A549 (cell line): ENCODE measurements around the gene MBNL3. TPM values are rescaled to one million over a fixed set of nuclear protein-coding genes. Genes with fewer than 3 reads are reported as not detected.
"Not testable (repeated sequence)": the region's sequence is repeated elsewhere in the genome, so short reads cannot be mapped to it uniquely, and the experiment has no call there.

Experiments
- ATAC-seq, 2 experiments: fragments of 200-7000 bp in 1 of 2; fragments of >200 bp in 1 of 2; cut with Nextera tagmentation in 1 of 2; cut with Tn5 transposase in 1 of 2; 3 replicates each; pipeline versions ENCODE4 v1.8.0 to v1.9.1; 2018 to 2020; ENCODE audit warnings: mild to moderate bottlenecking in 1 of 2, moderate library complexity in 1 of 2
- CTCF ChIA-PET: fragments of 300-600 bp; sonication (Branson Sonifier 250); formaldehyde crosslinking; extraction: SDS; loops from one replicate; lab custom pipeline; 2021; ENCODE audit warnings: antibody characterized with exemption, inconsistent platforms; lab: Yijun Ruan, JAX
- POLR2A ChIA-PET: fragments of 350-600 bp; formaldehyde crosslinking; extraction: SDS; loops from one replicate; lab custom pipeline; 2021; ENCODE audit warnings: antibody characterized with exemption, inconsistent platforms; lab: Yijun Ruan, JAX
- DNase-seq, 2 experiments: peaks; one replicate each; pipeline versions ENCODE4 v3.0.0 to v3.0.0-alpha.2; 2011 to 2016; ENCODE audit warnings: low read depth in 1 of 2, low spot score in 1 of 2
- FAIRE-seq: peaks from 2 replicates; lab custom pipeline; 2011; peaks lifted over from hg19 to GRCh38; lab: Jason Lieb, UNC
- H3K27ac ChIP-seq, 2 experiments: fragments of >200 bp; sonication (Bioruptor Twin); formaldehyde crosslinking; 3 replicates each; pipeline ENCODE4 v1.5.1; 2016 to 2017
- H3K4me1 ChIP-seq: fragments of >200 bp; sonication (Bioruptor Twin); formaldehyde crosslinking; 3 replicates; pipeline ENCODE4 v1.6.1; 2016
- H3K4me2 ChIP-seq: fragments of >200 bp; sonication (Bioruptor Twin); formaldehyde crosslinking; 3 replicates; pipeline ENCODE4 v1.6.1; 2016
- H3K4me3 ChIP-seq: fragments of >200 bp; sonication (Bioruptor Twin); formaldehyde crosslinking; 3 replicates; pipeline ENCODE4 v1.5.1; 2016
- H3K9me3 ChIP-seq: fragments of >200 bp; sonication (Bioruptor Twin); formaldehyde crosslinking; 3 replicates; pipeline ENCODE4 v1.6.1; 2016
- CBX2 ChIP-seq: fragments of 200-600 bp; sonication (generic); IDR thresholded peaks from 2 replicates; pipeline ENCODE4 v1.6.1; 2016; ENCODE audit warnings: low read depth, mild to moderate bottlenecking, borderline replicate concordance
- CHD2 ChIP-seq: fragments of 150-350 bp; IDR thresholded peaks from 2 replicates; pipeline ENCODE4 v1.6.1; 2014; ENCODE audit warnings: low read length; ENCODE audit not compliant: partially characterized antibody
- CTCF ChIP-seq: fragments of >200 bp; sonication (Bioruptor Twin); formaldehyde crosslinking; IDR thresholded peaks from 3 replicates; pipeline ENCODE4 v1.5.1; 2016
- EHMT2 ChIP-seq: fragments of 200-600 bp; sonication (generic); IDR thresholded peaks from 2 replicates; pipeline ENCODE4 v1.6.1; 2016; ENCODE audit warnings: antibody characterized with exemption, low read depth, mild to moderate bottlenecking, moderate library complexity
- ESRRA ChIP-seq: fragments of 150-350 bp; IDR thresholded peaks from 2 replicates; pipeline ENCODE4 v1.6.1; 2014; ENCODE audit warnings: mild to moderate bottlenecking, low read length, borderline replicate concordance
- FOSL2 ChIP-seq, 2 experiments: fragments of 450-650 bp in 1 of 2; fragments of >200 bp in 1 of 2; sonication (Bioruptor Twin) in 1 of 2; formaldehyde crosslinking; IDR thresholded peaks; 2 replicates each; pipeline versions ENCODE4 v1.5.0 to v1.6.1; 2016 to 2020; ENCODE audit warnings: mild to moderate bottlenecking in 1 of 2, moderate library complexity in 1 of 2
- FOXS1 ChIP-seq: fragments of 250-450 bp; sonication (Bioruptor Pico); IDR thresholded peaks from 2 replicates; pipeline ENCODE4 v1.5.0; 2020; ENCODE audit warnings: mild to moderate bottlenecking, moderate library complexity
- HDAC2 ChIP-seq: fragments of 200-600 bp; sonication (generic); IDR thresholded peaks from 2 replicates; pipeline ENCODE4 v1.6.1; 2016
- HES2 ChIP-seq: fragments of >200 bp; sonication (Bioruptor Twin); formaldehyde crosslinking; IDR thresholded peaks from 2 replicates; pipeline ENCODE4 v1.6.1; 2016
- HOXA7 ChIP-seq: fragments of 250-450 bp; sonication (Bioruptor Pico); IDR thresholded peaks from 2 replicates; pipeline ENCODE4 v1.5.0; 2020; ENCODE audit warnings: mild to moderate bottlenecking, moderate library complexity
- HOXB5 ChIP-seq: fragments of 250-450 bp; sonication (Bioruptor Pico); IDR thresholded peaks from 2 replicates; pipeline ENCODE4 v1.5.0; 2020; ENCODE audit warnings: mild to moderate bottlenecking, moderate library complexity
- JUNB ChIP-seq: fragments of >200 bp; sonication (Bioruptor Twin); formaldehyde crosslinking; IDR thresholded peaks from 2 replicates; pipeline ENCODE4 v1.6.1; 2016
- KDM1A ChIP-seq: fragments of 200-600 bp; sonication (generic); IDR thresholded peaks from 2 replicates; pipeline ENCODE4 v1.6.1; 2016; ENCODE audit warnings: low read depth, mild to moderate bottlenecking
- MAFK ChIP-seq: fragments of 450-650 bp; IDR thresholded peaks from 2 replicates; pipeline ENCODE4 v1.6.1; 2014; ENCODE audit not compliant: partially characterized antibody
- MAZ ChIP-seq: fragments of 150-350 bp; IDR thresholded peaks from 2 replicates; pipeline ENCODE4 v1.6.1; 2014; ENCODE audit warnings: antibody characterized with exemption, low read depth, low read length, borderline replicate concordance
- MYC ChIP-seq: IDR thresholded peaks from 2 replicates; pipeline ENCODE4 v1.6.1; 2012; ENCODE audit warnings: mild to moderate bottlenecking, inconsistent platforms, low read length, improper control_type of control experiment, borderline replicate concordance
- NPAS2 ChIP-seq: fragments of 250-450 bp; sonication (Bioruptor Pico); IDR thresholded peaks from 2 replicates; pipeline ENCODE4 v1.8.0; 2022; ENCODE audit warnings: mild to moderate bottlenecking, moderate library complexity, borderline replicate concordance
- PBX3 ChIP-seq: IDR thresholded peaks from 2 replicates; pipeline ENCODE4 v1.6.1; 2012
- PHF8 ChIP-seq: fragments of 200-600 bp; sonication (generic); IDR thresholded peaks from 2 replicates; pipeline ENCODE4 v1.6.1; 2016; ENCODE audit warnings: low read depth, mild to moderate bottlenecking, antibody characterized with exemption, moderate library complexity, borderline replicate concordance
- POLR2AphosphoS2 ChIP-seq: conservative IDR thresholded peaks from 2 replicates; pipeline ENCODE4 v1.6.1; 2012; ENCODE audit warnings: low read length, improper control_type of control experiment, inconsistent platforms
- RCOR1 ChIP-seq: fragments of 150-350 bp; IDR thresholded peaks from 2 replicates; pipeline ENCODE4 v1.6.1; 2014; ENCODE audit warnings: antibody characterized with exemption, low read length, low read depth
- REST ChIP-seq: fragments of 200-600 bp; sonication (generic); IDR thresholded peaks from 2 replicates; pipeline ENCODE4 v1.6.1; 2016; ENCODE audit warnings: antibody characterized with exemption, mild to moderate bottlenecking, moderate library complexity
- SMC3 ChIP-seq: fragments of >200 bp; sonication (Bioruptor Twin); formaldehyde crosslinking; IDR thresholded peaks from 3 replicates; pipeline ENCODE4 v1.6.1; 2018; ENCODE audit warnings: inconsistent platforms
- TFCP2L1 ChIP-seq: fragments of 250-450 bp; sonication (Bioruptor Pico); IDR thresholded peaks from 2 replicates; pipeline ENCODE4 v1.5.0; 2021; ENCODE audit warnings: mild to moderate bottlenecking
- ZFP36 ChIP-seq: fragments of 450-650 bp; IDR thresholded peaks from 2 replicates; pipeline ENCODE4 v1.6.1; 2014; ENCODE audit warnings: borderline replicate concordance; ENCODE audit not compliant: partially characterized antibody
- ZSCAN20 ChIP-seq: fragments of 250-450 bp; sonication (Bioruptor Pico); IDR thresholded peaks from 2 replicates; pipeline ENCODE4 v1.8.0; 2022; ENCODE audit warnings: mild to moderate bottlenecking, moderate library complexity
- WGBS: methylation state at CpG from one replicate; pipeline ENCODE4 v1.1.6; 2017; ENCODE audit errors: missing lambda C conversion rate; 5-methylcytosine and 5-hydroxymethylcytosine counted together
- polyA plus RNA-seq, 4 experiments: library from polyadenylated mRNA; depleted of rRNA in 3 of 4; stranded (reverse); fragments of >200 nt; fragmentation: RNase III in 1 of 4; extraction: RNeasy Plus Mini Kit Qiagen cat#74134 plus additional on column Dnase treatment in 1 of 4; gene quantifications; 2 replicates in 3 of 4; 3 replicates in 1 of 4; pipeline ENCODE4 v1.2.3, GENCODE V29; 2011 to 2017

MBNL3 gene
- polyA plus RNA-seq, 2 of the 4 experiments (the other 2 are of a cell fraction) = not detected

GRCh38 chrX:132452911-132453550 lies 35.8 kb downstream of the MBNL3 start:
- Histone ChIP-seq H3K4me2 (no peak overlapping the region), H3K4me1 (no peaks in the 10 kb centered on the region), H3K9me3 (no peaks in the 10 kb centered on the region), H3K27ac (no peak overlapping the region), H3K4me3 (no peak overlapping the region)
- 26% methylated on average over 5 of the region's 5 CpGs for WGBS
- TF ChIP-seq SMC3 (no peak), MAFK (no peak), ESRRA (no peak), CTCF (no peak), HOXB5 (CRISPR knock-in tag) (no peak), MYC (no peak), MAZ (no peak), REST (no peak), ZSCAN20 (CRISPR knock-in tag) (no peak), TFCP2L1 (CRISPR knock-in tag) (no peak), CBX2 (no peak), RCOR1 (no peak), FOSL2 (IDR thresholded peaks at IDR 0.05) (no peak), FOSL2 (CRISPR knock-in tag; IDR thresholded peaks at IDR 0.05) (no peak)
- FAIRE-seq (no peak), ATAC-seq (no peak), DNase-seq (no peak)
- ChIA-PET CTCF (interaction anchor here (1.1 kb wide), 1 partner anchor 9 kb away, joined by 3 read pairs; no protein-coding TSS in a partner anchor), POLR2A (no interaction called here)

GRCh38 chrX:132445909-132446308 lies 42.9 kb downstream of the MBNL3 start:
- H3K4me1 ChIP-seq, DNase-seq, POLR2A ChIA-PET, H3K9me3 ChIP-seq, H3K4me2 ChIP-seq, H3K27ac ChIP-seq, ATAC-seq, CTCF ChIA-PET, H3K4me3 ChIP-seq, FAIRE-seq: not testable (repeated sequence)
- 2% methylated on average over 3 of the region's 3 CpGs for WGBS

GRCh38 chrX:132444936-132445335 lies 43.9 kb downstream of the MBNL3 start:
- WGBS = 0% methylated on average over 2 of the region's 2 CpGs
- POLR2A ChIA-PET = no interaction called here
- no peak overlapping the region for H3K4me2 ChIP-seq
- FAIRE-seq (no peak), DNase-seq (no peak), ATAC-seq (no peak)
- no peak overlapping the region for H3K4me3 ChIP-seq
- CTCF ChIA-PET = no interaction called here
- H3K27ac ChIP-seq = no peak overlapping the region
- no peaks in the 10 kb centered on the region for H3K4me1 ChIP-seq
- no peaks in the 10 kb centered on the region for H3K9me3 ChIP-seq
- TF ChIP-seq KDM1A (no peak), ZFP36 (no peak), NPAS2 (CRISPR knock-in tag) (no peak), HES2 (no peak), PBX3 (no peak), HOXA7 (CRISPR knock-in tag) (no peak), JUNB (no peak), FOXS1 (no peak), FOSL2 (IDR thresholded peaks at IDR 0.05) (no peak), FOSL2 (CRISPR knock-in tag; IDR thresholded peaks at IDR 0.05) (no peak), EHMT2 (no peak), PHF8 (no peak), HDAC2 (no peak), CHD2 (no peak), POLR2AphosphoS2 (no peak)
